Measurements from ENCODE around the gene BRAP. TPM values are rescaled to one million over a fixed set of nuclear protein-coding genes. Genes with fewer than 3 reads are reported as not detected.

Gene BRAP
- total RNA-seq, 4 donors from 2014 or later: 10.8 to 17.3 (median 15.9) TPM

DNA sequence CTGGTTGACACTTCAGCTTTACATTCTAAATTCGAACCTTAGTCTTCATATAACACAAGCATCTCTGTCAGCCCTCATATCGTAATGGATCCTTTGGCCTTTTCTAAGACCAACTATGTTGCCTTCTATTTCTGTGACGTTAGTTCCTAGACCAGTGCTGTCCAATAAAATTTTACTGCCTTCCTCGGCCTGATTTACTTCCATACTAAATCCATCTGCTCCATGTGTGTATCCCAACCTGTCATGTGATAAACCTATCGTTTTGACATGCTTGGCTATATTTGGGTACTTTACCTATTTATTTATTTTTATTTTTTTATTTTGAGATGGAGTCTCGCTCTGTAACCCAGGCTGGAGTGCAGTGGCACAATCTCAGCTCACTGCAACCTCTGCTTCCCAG, 20.4 kb upstream of the BRAP start:
- DNase-seq: no peak
- Histone ChIP-seq H3K4me3 (no peak overlapping the region), H3K4me1 (no peaks in the 10 kb centered on the region), H3K27me3 (no peaks in the 10 kb centered on the region), H3K36me3 (peaks cover 0 to 58% (median 13%) of the 10 kb centered on the region in 4 donors), H3K27ac (no peak overlapping the region), H3K9me3 (no peaks in the 10 kb centered on the region)
- intact Hi-C loops (cut with DNase I; ENCODE audit: low total_unique reads): no loop called here
- TF ChIP-seq, protein P1, sequence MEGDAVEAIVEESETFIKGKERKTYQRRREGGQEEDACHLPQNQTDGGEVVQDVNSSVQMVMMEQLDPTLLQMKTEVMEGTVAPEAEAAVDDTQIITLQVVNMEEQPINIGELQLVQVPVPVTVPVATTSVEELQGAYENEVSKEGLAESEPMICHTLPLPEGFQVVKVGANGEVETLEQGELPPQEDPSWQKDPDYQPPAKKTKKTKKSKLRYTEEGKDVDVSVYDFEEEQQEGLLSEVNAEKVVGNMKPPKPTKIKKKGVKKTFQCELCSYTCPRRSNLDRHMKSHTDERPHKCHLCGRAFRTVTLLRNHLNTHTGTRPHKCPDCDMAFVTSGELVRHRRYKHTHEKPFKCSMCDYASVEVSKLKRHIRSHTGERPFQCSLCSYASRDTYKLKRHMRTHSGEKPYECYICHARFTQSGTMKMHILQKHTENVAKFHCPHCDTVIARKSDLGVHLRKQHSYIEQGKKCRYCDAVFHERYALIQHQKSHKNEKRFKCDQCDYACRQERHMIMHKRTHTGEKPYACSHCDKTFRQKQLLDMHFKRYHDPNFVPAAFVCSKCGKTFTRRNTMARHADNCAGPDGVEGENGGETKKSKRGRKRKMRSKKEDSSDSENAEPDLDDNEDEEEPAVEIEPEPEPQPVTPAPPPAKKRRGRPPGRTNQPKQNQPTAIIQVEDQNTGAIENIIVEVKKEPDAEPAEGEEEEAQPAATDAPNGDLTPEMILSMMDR (IDR thresholded peaks at IDR 0.05): no peak
- no peak for TF ChIP-seq EP300 (IDR thresholded peaks at IDR 0.05; ENCODE audit: low read depth)
- no peak for TF ChIP-seq POLR2A (IDR thresholded peaks at IDR 0.05)
- TF ChIP-seq POLR2AphosphoS5 (IDR thresholded peaks at IDR 0.05): no peak
- WGBS, 2 donors (ENCODE audit: low coverage in 1 of 2): 55 to 61% methylated on average over 4 to 6 of the region's 6 CpGs
- in situ Hi-C loops (cut with MboI; ENCODE audit: low pct_ligation_motif_present in 1 of 4, low pct_unique_long_range_greater_than_20kb in 1 of 4, low sequenced_read_pairs in 3 of 4): no loop called here

GRCh38 chr12:111705672-111706071, 19.9 kb upstream of the BRAP start:
- H3K27ac ChIP-seq: no peak overlapping the region
- WGBS, 2 donors (ENCODE audit: low coverage in 1 of 2): 77% methylated on average over 5 of the region's 5 CpGs; no CpG with 5 or more reads in 1 of the 2 donors
- peaks cover 0 to 53% (median 15%) of the 10 kb centered on the region in 4 donors for H3K36me3 ChIP-seq
- intact Hi-C loops (cut with DNase I; ENCODE audit: low total_unique reads): no loop called here
- H3K27me3 ChIP-seq: no peaks in the 10 kb centered on the region
- H3K4me1 ChIP-seq: no peaks in the 10 kb centered on the region
- TF ChIP-seq POLR2A (IDR thresholded peaks at IDR 0.05) (no peak), POLR2AphosphoS5 (IDR thresholded peaks at IDR 0.05) (no peak), EP300 (IDR thresholded peaks at IDR 0.05; ENCODE audit: low read depth) (no peak)
- TF ChIP-seq, protein P1 (IDR thresholded peaks at IDR 0.05): no peak
- no peak for DNase-seq
- in situ Hi-C loops (cut with MboI; ENCODE audit: low pct_ligation_motif_present in 1 of 4, low pct_unique_long_range_greater_than_20kb in 1 of 4, low sequenced_read_pairs in 3 of 4): no loop called here
- H3K4me3 ChIP-seq: no peak overlapping the region
- no peaks in the 10 kb centered on the region for H3K9me3 ChIP-seq

DNA sequence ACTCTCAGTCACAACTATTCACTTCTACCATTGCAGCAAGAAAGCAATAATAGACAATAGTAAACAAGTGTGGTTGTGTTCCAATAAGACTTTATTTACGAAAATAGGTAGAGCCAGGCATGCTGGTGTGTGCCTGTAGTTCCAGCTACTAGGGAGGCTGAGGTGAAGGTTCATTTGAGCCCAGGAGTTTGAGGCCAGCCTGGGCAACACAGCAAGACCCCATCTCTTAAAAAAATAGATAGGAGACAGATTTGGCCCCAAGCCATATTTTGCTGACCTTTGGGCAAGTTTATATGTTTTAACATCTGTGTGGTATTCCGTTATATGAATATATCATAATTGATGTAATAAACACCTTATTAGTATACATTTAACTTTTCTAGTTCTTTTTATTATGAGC, 14.2 kb upstream of the BRAP start:
- H3K4me1 ChIP-seq: no peaks in the 10 kb centered on the region
- H3K27ac ChIP-seq: no peak overlapping the region
- no peaks in the 10 kb centered on the region for H3K27me3 ChIP-seq
- in situ Hi-C loops (cut with MboI; ENCODE audit: low pct_ligation_motif_present in 1 of 4, low pct_unique_long_range_greater_than_20kb in 1 of 4, low sequenced_read_pairs in 3 of 4) (no loop called here), intact Hi-C loops (cut with DNase I; ENCODE audit: low total_unique reads) (no loop called here)
- H3K36me3 ChIP-seq: peaks cover 0 to 52% (median 20%) of the 10 kb centered on the region in 4 donors
- no peak for DNase-seq
- no peak for TF ChIP-seq POLR2AphosphoS5 (IDR thresholded peaks at IDR 0.05)
- no peak for TF ChIP-seq POLR2A (IDR thresholded peaks at IDR 0.05)
- TF ChIP-seq, protein P1 (IDR thresholded peaks at IDR 0.05): no peak
- no peak for TF ChIP-seq EP300 (IDR thresholded peaks at IDR 0.05; ENCODE audit: low read depth)
- H3K9me3 ChIP-seq: no peaks in the 10 kb centered on the region
- WGBS, 2 donors (ENCODE audit: low coverage in 1 of 2): 73 to 79% methylated on average over 2 of the region's 2 CpGs
- H3K4me3 ChIP-seq: no peak overlapping the region

- WGBS, 2 donors (ENCODE audit: low coverage in 1 of 2): 83% methylated on average over 5 of the region's 5 CpGs; no CpG with 5 or more reads in 1 of the 2 donors
- in situ Hi-C loops (cut with MboI; ENCODE audit: low pct_ligation_motif_present in 1 of 4, low pct_unique_long_range_greater_than_20kb in 1 of 4, low sequenced_read_pairs in 3 of 4): no loop called here
- DNase-seq: no peak
- peaks cover 0 to 36% (median 18%) of the 10 kb centered on the region in 4 donors for H3K36me3 ChIP-seq
- intact Hi-C loops (cut with DNase I; ENCODE audit: low total_unique reads): no loop called here
- TF ChIP-seq EP300 (IDR thresholded peaks at IDR 0.05; ENCODE audit: low read depth): no peak
- TF ChIP-seq POLR2AphosphoS5 (IDR thresholded peaks at IDR 0.05): no peak
- no peak for TF ChIP-seq POLR2A (IDR thresholded peaks at IDR 0.05)
- TF ChIP-seq, protein P1 (IDR thresholded peaks at IDR 0.05): no peak
- no peaks in the 10 kb centered on the region for H3K27me3 ChIP-seq
- no peak overlapping the region for H3K27ac ChIP-seq
- no peak overlapping the region for H3K4me3 ChIP-seq
- H3K9me3 ChIP-seq: no peaks in the 10 kb centered on the region
- H3K4me1 ChIP-seq: no peaks in the 10 kb centered on the region
Observed at GRCh38 chr12:111693818-111694217, 8.1 kb upstream of the BRAP start.

All from transverse colon (tissue), 4 donors.